DMS153 treated with DMSO at 0.1 percent for 48 hours (cell line): Measurements from ENCODE around the gene PIGU.
"Not testable (repeated sequence)": the region's sequence is repeated elsewhere in the genome, so short reads cannot be mapped to it uniquely, and the experiment has no call there.

Experiments used
- DNase-seq: peaks from one replicate; lab custom pipeline; 2025; ENCODE audit not compliant: unreplicated experiment; lab: John Stamatoyannopoulos, UW

Gene PIGU

DNA sequence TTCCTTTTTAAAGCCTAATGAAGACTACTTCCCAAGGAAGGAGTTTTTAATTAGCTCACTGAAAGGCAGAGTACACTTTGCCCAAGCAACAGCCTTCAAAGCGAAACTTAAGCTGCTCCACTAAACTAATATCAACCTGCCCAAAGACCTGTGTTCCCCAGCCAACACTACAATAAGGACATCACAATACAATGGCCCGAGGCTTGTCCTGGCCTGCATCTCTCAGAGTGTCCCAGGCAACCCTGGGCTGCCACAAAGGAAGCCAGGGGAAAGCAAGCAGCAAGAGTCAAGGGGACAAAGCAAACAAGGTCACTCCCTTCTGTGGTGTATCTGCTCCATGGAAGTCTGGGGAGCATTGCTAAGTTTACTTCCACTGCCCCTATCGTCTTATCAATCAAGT, 52.3 kb downstream of the PIGU start:
- peak; percentile 79 for DNase-seq

DNA sequence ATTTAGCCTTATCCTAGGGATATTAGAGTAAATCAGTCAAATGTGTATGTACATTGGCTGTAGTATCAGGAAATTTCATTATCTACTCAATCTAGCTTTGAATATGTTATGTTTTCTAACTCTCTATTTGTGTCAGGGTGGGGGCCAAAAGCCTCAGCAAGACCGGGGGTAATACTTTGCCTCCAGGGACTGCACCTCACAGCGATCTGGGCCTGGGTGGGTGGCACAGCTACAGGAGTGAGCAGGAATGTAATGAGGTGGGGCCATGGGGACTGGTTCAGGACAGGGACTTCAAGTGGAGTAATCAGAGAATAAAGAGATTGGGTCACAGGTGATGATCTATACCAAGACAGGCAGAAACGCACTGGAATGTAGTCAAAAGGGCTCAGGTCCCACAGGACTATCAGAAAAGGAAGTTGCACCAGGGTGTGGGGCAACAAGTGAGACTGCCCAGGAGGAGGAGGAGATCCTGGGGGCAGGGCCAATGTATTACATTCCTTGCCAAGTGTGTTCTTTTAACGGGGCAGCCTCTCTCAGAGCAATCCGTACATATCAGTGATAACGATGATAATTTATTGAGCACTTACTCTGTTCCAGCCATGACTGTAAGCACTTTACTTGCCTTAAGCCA, 54.0 kb downstream of the PIGU start:
- no peak for DNase-seq

DNA sequence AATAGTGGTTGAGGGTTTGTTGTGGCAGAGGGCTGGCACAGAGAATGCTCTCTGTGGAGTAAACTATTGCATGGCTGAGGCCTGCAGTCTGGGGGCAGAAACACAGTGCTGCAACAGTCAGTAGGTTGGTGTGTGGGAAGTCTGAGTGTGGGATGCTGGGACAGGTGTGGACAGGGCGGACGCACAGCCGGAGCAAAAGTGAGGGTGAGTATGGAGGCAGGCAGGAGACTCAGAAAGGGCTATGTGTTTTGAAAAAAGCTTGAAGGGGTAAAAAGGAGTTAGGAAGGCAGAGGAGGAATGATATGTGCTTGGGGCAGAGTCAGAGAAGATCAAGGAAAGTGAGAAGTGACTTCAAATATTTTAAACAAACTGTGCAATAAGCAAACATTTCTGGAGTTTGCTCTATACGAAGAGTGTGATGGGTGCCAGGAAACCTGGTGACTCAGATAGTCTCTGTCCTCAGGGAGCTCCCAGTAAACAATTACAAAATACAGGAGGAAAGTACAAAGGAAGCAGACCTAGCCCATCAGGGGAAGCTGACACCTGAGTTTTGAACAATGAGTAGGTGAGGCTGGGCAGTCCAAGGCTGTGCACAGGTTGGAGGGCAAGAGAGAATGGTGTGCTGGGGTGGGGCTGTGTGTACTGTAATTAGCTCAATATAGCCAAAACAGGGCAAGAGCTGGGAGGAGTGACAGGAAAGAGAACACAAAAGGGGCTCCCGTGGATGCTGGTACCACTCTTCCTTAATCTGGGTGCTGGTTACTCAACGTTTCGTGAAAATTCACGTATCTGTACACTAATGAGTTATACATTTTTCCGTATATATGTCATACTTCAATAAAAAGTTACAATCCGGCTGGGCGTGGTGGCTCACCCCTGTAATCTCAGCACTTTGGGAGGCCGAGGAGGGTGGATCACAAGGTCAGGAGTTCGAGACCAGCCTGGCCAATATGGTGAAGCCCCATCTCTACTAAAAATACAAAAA, 55.2 kb downstream of the PIGU start:
- DNase-seq = no peak

DNA sequence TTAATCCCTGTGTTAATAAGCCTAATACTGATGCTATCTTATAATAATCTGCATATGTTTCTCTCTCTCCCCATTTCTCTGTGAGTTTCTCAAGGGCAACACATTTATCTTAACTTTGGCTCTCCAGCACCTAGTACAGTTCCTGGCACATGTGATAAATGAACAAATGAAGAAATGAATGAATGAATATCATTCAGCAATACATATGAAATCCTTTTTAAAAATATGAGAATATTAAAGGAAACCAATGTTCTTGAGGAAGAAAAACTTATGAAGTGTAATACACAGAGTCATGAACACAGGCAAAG, 55.9 kb downstream of the PIGU start:
- no peak for DNase-seq

DNA sequence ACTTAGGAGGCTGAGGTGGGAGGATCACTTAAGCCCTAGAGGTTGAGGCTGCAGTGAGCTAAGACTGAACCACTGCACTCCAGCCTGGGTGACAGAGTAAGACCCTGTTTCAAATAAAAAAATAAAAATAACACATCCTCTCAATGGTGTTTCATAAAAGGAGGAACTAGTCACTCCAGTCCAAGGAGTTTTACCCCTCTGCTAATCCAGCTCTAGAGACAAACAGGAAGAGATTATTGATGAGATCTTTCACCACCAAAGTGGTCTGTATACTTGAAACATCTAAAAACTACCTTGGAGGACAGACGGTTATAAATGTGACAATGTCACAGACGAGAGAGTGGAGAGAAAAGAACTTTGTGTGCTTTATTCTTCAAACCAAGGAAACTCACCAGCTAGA, 58.2 kb downstream of the PIGU start:
- DNase-seq = no peak

DNA sequence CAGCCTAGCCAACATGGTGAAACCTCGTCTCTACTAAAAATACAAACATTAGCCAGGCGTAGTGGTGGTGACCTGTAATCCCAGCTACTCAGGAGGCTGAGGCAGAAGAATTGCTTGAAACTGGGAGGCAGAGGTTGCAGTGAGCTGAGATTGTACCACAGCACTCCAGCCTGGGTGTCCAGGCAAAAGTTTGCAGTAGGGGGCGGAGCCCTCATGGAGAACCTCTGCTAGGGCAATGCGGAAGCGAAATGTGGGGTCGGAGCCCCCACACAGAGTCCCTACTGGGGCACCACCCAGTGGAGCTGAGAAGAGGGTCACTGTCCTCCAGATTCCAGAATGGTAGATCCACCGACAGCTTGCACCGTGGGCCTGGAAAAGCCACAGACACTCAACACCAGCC, 60.0 kb downstream of the PIGU start:
- DNase-seq = not testable (repeated sequence)

DNA sequence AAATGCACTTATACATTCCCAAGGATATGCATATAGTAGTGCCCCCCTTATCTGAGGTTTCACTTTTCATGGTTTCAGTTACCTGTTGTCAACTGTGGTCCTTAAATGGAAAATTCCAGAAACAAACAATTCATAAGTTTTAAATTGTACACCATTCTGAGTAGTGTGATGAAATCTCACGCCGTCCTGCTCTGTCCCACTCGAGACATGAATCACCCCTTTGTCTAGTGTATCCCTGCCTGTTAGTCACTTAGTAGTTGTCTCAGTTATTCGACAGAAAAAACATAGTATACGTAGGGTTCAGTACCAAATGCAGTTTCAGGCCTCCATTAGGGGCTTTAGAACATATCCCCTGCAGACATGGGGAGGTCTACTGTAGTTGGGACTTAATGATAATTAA, 61.4 kb downstream of the PIGU start:
- DNase-seq = no peak

DNA sequence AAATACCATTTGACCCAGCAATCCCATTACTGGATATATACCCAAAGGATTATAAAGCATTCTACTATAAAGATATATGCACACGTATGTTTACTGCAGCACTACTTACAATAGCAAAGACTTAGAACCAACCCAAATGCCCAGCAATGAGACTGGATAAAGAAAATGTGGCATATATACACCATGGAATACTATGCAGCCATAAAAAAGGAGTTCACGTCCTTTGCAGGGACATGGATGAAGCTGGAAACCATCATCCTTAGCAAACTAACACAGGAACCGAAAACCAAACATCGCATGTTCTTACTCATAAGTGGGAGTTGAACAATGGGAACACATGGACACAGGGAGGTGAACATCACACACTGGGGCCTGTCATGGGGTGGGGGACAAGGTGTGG, 64.9 kb downstream of the PIGU start:
- DNase-seq = not testable (repeated sequence)

DNA sequence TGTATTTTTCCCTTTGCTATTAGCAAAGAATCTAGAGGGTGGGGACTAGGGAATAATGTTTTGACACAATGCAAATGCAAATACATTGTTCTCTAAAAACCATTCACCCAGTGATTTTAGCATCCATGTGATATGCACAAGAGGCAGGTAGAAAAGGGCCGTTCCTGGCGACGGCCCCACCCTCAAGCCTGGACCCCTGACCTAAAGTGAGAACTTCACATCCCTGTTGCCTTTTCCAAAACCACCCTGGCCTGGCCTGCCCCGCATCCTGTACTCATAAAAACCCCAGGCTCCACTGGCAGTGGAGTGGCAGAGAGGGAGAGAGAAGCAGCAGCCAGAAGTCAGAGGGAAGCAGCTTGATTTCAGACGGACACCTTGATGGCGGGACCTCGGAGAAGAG, 69.8 kb downstream of the PIGU start:
- no peak for DNase-seq

DNA sequence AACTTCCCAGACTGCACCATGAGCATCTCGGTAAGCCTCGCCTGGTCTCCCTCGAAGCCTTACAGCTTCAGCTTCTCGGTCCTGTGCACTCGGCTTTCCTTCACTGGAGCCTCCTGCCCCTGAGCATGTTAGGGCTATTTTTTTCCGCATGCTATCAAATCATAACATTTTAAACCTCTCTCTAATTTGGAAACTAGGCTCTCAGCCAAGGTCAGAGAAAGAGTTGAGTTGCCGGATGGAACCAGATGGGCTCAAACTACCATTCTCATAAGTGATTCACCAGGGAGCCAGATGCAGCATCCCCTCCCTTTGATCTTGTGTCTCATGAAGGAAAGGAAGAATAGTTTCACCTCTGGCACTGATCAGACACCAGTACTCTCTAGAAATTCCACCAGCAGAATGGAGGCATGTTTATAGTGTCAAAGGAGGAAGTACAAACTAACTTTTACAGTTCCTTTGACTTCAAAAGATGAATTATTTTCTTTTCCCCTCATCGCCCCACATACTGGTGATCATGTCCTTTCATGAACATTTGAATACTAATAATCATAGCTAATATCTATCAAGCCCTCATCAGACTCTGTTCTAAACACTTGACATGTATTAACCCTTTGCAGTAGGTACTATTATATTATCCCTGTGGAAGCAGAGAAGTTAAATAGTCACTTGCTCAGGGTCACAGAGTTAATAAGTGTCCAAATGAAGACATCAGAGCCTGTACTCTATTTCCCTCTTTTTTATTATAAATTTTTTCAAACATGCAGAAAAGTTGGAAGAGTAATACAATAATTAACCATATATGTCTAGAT, 71.7 kb downstream of the PIGU start:
- no peak for DNase-seq

DNA sequence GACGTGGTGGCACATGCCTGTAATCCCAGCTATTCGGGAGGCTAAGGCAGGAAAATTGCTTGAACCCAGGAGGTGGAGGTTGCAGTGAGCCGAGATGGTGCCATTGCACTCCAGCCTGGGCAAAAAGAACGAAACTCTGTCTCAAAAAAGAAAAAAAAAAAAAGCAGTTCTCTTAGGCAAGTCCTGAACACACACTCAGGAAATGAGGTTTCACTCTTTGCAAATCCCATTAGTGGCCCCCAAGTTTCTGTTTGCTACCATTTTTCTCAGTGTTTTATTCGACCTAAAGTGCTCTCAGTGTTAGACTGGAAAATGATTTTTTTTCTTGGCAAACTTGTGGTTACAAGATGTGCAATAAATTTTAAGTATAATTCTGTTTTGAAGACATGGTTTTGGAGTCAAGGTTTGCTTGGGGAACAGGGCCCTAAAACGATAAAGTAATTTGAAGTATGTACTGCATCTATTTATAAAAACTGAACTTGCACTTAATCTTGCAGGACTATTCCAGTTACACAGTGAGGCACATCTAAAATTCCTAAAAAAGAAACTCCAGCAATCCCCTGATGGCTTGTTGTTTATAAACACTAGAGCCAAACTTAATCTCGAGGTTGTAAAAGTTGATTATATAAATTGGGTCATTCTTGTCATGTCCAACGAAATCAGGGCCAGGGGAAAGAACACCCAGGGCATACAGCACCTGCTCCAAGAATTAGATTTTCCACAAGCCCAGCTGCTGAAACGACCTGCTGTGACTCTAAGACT, 75.8 kb downstream of the PIGU start:
- no peak for DNase-seq

DNA sequence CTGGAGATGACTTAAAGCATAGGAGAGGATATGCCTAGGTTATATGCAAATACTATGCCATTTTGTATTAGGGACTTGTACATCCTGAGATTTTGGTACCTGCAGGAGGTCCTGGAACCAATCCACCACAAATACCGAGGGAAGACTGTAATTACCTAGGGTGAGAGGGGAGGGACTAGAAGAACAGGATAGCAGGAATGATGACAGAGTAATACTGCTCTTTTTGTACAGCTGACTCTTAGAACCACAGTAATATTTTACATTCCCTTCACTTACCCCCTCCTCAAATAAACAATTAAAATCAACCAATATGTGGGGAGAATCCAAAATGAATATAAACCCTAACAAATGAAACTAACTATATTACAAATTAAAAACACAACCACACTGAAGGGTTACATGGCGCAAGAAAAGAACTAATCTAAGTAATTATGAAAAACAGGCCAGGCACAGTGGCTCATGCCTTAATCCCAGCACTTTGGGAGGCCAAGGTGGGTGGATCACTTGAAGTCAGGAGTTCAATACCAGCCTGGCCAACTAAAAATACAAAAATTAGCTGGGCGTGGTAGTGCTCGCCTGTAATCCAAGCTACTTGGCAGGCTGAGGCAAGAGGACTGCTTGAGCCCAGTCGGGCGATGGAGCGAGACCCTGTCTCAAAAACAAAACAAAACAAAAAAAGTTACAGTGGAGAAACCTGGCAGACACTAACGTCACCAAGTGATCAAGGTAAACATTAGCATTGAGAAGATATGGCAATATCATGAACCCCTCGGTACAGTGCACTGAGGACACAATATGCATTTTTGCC, 81.3 kb downstream of the PIGU start:
- DNase-seq = no peak

DNA sequence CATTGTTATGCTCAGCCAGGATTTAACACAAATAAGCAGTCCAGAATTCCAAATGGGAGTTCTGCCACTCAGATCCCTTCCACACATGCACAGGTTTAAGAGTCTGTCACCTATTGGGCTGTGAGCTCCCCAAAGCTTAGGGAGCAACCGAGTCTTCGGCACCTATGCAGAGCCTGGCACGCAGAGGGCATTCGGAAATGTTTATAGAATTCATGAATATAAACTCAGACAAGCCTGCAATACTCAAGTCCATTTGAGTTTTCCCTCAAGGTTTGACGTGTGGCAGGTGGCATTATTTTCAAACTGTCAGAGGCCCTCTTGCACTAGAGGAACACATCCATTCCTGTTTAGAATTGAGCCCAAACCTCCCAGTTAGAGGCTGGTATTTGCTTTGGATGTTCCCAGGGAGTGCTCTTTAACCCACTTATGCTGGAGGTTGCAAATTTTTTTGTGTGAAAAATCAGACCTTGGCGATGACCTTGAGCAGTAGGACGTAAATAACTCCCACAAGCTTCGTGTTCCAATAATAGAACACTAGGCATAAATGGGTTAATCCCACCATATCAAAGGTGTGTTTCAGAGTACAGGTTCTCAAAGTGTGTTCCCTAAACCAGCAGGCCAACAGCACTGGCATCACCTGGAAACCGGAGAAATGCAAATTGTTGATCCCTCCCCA, 90.3 kb downstream of the PIGU start:
- DNase-seq = no peak

DNA sequence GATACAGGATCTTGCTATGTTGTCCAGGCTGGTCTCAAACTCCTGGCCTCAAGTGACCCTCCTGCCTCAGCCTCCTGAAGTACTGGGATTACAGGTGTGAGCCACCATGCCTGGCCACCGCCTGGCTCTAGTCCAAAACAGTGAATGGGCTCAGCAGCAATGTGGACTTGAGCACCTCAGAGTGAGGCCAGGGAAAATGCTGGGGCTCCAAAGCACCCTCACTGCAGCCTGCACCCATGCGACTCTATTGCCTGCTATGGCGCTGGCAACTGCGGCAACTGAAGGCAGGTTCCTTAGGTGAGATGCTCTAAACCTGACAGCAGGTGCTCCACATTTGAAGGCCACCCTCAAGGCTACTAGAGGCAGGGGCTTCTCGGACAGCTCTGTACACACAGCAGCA, 91.9 kb downstream of the PIGU start:
- no peak for DNase-seq

DNA sequence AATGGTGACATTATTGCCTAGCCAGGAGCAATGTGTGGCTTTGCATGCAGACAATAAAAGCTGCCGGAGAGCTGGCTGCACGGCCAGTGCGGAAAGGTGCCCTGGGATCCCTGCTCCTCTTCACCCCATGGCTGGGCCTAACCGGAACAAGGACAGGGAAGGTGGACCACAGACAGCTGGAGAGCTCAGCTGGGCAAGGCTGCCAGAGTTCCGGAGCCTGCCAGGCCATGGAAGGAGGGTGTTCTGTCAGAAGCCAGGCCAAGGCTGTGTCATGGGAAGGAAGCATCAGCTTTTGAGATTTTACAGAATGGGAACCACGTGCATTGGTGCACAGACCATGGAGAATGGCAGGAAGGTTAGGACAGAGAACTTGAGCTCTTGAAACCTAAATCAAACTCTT, 93.3 kb downstream of the PIGU start:
- DNase-seq = no peak

DNA sequence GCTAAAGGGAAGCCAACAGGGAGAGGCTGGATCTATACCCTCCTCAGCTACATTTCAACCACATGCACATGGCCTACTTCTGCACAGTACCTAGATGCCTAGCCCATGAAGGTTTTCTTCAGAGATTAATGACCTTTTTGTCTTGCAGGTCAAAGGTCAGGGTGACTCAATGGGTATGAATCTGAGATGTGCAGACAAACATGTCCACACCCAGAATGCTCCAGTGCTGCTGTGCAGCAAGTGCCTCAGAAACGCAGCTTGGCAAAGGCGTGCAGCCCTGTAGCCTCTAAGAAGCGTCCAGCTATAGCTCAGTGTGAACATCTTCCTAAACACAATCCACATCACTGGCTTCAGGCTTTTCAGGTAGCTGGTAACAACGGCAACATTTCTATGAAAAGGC, 94.0 kb downstream of the PIGU start:
- no peak for DNase-seq

DNA sequence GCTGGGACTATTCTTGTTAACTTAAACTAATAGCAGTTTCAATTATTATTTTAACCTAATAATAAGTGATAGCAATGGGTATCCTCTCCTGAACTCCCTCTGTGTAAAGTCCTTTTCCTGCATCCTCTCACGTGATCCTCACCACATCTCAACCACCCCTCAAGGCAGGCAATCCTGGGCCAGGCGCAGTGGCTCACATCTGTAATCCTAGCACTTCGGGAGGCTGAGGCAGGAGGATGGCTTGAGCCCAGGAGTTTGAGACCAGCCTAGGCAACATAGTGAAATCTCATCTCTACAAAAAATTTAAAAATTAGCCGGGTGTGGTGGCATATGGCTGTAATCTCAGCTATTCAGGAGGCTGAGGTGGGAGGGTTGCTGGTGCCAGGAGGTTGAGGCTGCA, 94.7 kb downstream of the PIGU start:
- DNase-seq = no peak

DNA sequence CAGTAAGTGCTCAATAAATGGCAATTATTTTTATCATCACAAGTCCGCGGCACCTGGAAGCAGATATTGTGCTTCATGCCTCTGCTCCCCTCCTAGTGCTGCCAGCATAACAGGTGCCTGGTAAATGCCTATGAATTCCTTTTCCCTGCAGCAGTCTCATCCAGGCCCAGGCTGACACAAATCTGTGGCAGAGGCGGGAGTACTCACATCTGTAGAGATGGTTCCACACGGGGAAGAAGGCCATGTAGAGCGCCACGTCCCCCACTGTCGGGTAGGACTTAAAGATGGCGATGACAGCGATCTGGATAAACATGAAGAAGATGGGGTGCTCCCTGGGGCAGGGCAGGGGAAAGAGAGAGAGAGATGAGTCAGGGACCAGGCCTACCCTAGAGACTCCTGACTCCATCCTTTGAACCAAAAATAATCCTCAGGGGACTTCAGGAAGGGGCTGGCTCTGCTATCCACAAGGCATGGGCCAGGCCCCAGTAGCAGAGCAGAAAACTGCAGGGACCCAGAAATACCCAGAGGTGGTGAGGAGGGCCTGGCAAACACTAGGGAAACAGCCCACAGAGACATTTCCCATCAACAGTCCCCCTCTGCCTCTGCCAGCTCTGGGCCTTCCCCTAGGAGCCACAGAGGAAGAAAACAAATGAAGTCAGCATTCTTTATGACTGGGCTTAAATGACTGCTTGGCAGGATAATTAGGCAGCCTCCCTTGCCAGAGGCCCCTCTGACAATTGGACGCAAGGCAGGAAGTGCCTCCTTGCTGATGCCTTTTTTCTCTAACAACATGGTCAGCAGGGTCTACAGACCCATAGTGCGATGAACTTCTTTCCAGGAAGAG, 95.3 kb downstream of the PIGU start:
- DNase-seq = peak; percentile 56
